VCaP (cell line): ENCODE data around the gene SEC14L1.
"Not testable (repeated sequence)": the region's sequence is repeated elsewhere in the genome, so short reads cannot be mapped to it uniquely, and the experiment has no call there.

Experiments
- H3K27ac ChIP-seq: fragments of 450-650 bp; 2 replicates; pipeline ENCODE4 v1.5.1; 2017
- CTCF ChIP-seq: fragments of 450-650 bp; conservative IDR thresholded peaks from 2 replicates; pipeline ENCODE4 v1.5.1; 2017; ENCODE audit warnings: mild to moderate bottlenecking, moderate library complexity

SEC14L1 gene

DNA sequence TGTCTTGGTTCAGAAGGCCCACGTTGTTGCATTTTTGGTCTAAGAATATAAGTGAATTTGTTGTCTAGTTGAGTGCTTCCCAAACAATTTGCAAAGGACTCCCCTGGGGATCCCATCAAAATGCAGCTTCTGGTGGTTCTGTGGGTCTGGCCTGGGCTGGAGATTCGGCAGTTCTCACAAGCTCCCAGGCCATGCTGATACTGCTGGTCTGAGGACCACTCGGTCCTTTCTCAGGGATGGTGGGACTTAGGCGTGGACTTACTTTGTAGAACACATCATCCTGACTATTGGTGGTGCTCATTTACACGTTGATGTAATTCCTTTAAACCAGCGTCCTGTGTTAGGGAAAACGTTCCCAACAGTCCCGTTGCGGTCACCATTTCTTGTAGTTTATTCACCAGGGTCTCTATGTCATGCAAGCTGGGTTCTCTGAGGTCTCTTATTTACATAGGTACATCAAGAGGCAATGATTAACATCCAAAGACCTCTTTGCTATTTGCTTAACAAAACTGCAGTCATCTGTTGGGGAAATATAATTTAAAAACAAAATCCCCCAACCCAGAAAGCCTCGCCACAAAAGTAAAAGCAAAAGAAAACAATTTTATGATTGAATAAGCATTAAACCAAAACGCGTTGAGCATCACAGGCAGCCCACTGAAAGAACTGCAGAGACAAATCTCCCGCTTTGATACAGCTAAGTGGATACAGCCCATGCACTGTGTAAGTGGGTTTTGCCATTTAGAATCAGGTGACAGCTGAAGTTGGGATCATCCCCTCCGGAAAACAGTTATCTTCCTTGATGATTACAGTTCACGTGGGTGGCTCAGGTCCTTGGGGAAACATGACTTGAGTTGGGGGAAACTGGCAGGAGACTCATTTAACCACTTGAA, 39.0 kb upstream of the SEC14L1 start:
- no peak overlapping the region for H3K27ac ChIP-seq
- TF ChIP-seq CTCF: no peak

DNA sequence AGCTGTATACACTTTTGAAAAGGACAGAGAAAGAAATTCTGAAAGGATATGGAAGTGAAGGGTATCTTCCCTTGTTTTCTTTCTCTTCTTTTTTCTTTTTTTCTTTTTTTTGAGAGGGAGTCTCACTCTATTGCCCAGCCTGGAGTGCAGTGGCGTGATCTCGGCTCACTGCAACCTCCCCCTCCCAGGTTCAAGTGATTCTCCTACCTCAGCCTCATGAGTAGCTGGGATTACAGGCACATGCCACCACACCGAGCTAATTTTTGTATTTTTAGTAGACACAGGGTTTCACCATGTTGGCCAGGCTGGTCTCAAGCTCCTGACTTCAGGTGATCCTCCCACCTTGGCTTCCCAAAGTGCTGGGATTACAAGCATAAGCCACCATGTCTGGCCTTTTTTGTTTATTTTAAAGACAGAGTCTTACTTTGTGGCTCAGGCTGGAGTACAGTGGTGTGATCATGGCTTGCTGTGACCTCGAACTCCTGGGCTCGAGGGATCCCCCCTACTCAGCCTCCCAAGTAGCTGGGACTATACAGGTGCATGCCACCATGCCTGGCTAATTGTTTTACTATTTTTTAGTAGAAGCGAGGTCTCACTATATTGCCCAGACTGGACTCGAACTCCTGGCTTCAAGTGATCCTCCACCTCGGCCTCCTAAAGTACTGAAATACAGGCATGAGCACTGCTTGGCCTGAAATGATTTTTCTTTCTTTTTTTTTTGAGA, 38.2 kb upstream of the SEC14L1 start:
- not testable (repeated sequence) for H3K27ac ChIP-seq

DNA sequence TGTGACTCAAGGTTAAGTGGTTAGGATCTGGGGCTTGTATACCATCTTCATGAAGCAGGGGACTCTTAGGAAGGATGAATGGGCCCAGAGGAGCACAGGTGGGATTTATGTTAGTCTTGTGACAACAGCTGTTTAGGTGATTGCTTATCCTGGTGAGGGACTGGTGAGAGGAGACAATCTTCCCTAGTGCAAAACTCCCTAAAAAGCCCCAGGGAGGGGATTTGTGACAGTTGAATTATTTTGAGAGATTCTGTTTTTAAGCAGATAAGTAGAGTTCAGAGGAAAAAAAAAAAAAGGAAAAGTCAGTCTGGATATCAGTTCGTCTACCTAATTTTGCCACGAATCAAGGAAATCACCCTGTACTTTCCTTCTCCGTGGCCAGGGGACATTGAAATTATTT, 35.1 kb upstream of the SEC14L1 start:
- no peak overlapping the region for H3K27ac ChIP-seq

DNA sequence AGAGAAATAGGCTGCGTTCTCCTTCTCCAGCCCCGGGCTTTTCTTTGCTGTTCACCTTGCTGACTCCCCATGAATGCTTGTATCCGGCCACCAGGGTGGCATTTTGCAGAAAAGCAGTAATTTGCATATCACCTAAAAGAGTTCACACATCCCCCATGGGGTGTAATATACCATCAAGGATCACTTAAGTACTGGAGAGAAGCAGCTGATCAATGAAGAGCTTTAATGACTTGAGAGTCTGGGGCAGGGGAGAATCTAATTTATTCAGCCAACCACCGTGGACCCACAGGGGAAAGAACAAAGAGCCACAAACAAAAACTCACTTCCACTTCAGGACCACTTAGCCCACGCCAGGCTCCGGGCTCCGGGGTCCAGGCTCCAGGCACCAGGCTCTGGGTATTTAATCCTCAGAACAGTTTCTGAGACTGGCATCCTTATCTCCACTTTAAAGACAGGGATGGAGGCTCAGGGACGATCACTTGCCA, 33.9 kb upstream of the SEC14L1 start:
- no peak overlapping the region for H3K27ac ChIP-seq
- no peak for TF ChIP-seq CTCF

More for the DNA sequence above, 35.1 kb upstream of the SEC14L1 start:
- no peak for TF ChIP-seq CTCF

DNA sequence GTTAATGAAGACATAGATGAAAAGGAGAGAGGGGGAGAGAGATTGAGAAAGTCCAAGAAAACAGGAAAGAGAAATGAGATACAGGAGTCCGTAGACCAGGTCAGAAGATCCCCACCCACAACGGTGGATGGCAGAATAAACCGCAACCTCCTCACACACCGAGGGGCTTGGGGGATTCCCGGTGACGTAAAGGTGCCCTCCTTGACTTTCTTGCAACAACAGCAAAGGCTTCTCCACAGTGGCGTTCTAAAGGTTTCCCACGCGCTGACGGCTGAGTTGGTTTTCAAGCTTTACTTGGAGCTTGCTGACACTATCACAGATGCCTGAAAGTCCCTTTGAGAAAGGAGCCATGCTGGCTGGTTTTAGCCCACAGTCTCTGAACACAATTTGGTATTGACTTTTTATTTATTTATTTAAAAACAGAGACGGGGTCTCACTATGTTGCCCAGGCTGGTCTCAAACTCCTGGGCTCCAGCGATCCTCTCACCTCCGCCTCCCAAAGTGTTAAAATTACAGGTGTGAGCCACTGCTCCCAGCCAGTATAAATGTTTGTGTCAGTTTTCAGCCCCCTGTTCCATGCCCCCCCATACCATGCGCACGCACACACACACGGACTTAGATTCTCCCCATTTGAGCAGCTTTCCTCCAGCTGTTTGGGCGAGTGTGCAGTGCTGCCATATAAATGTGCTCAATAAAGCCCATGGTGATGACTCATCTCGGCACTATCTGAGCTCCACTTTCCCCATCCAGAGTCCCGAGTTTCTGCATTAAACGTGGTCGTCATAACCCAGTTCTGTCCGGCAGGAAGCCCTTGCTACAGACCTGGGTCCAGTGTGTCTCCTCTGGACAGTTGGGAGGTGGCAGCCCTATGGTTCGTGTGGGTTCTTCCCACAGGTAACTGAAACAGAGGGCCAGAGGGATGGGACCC, 33.0 kb upstream of the SEC14L1 start:
- TF ChIP-seq CTCF: no peak

DNA sequence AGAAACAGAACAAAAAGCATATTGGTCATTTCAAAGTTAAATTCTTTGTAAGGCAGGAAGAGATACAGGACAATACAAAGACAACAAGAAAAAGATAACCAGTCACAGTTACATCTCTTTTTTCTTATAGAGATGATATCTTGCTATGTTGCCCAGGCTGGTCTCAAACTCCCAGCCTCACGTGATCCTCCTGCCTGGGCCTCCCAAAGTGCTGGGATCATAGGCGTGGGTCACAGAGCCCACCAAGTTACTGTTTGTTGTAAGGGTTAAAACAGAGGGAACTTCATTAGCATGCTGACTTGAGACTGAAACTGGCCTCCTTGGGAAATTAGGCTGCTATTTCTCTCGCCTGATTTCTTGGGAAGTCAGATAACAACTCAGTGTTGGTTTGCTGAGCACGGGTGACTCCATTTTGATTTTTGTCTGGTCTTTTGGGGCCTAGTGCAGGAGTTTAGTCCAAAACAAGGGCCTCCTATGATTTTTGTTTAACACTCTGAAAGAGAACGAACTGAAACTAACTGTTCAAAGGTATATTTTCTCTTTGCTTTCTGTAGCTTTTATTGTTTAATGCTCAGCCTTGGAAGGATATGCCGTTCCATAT, 31.5 kb upstream of the SEC14L1 start:
- no peak for TF ChIP-seq CTCF
- H3K27ac ChIP-seq: peak overlapping the region; percentile 97

More for the DNA sequence above, 33.0 kb upstream of the SEC14L1 start:
- peak overlapping the region; percentile 97 for H3K27ac ChIP-seq

DNA sequence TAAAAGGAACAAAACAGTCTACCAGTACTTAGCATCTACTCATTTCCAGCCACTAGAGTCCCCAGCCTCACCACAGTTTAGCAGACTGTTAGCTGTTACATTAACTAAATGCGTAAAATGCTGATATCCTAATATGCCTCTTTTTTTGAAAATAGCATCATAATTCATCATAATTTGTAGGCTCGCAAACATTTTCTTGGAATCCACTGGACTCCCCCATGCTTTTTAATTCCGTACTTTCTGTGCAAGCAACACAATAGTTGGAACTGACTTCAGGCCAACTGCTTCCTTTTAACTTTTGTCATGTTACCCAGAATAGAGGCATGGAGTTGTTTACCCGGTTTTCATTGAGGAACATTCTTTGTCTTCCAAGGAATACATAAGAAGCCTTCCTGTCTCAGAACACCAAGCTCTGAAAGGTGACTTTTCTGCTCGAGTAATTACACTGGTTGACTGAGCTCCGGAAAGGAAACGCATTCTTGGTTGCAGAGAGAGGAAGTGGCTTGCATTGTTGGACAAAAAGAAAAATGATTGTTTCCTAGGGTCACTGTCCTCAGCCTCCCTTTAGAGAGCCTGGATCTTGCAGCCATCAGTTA, 30.9 kb upstream of the SEC14L1 start:
- peak overlapping the region; percentile 97 for H3K27ac ChIP-seq
- TF ChIP-seq CTCF: 0 out of 2 replicates have a peak, but pooled peaks have one; percentile 5

DNA sequence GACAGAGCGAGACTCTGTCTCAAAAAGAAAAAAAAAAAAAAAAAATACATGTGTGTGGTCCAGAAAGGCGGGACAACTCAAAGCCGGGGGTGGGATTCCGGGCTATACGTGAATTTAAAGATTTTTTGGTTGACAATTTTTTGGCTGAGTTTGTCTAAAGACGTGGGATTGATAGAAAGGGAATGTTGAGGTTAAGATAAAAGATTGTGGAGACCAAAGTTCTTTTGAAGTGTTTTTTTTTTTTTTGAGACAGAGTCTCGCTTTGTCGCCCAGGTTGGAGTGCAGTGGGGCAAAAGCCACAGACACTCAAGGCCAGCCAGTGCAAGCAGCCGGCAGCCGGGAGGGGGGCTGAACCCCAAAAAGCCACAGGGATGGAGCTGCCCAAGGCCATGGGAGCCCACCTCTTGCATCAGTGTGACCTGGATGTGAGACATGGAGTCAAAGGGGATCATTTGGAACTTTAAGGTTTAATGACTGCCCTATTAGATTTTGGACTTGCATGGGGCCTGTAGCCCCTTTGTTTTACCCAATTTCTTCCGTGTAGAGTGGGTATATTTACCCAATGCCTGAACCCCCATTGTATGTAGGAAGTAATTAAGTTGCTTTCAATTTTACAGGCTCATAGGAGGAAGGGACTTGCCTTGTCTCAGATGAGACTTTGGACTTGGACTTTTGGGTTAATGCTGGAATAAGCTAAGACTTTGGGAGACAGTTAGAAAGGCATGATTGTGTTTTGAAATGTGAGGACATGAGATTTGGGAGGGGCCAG, 29.4 kb upstream of the SEC14L1 start:
- H3K27ac ChIP-seq: peak overlapping the region; percentile 97
